Activated B cell treated with CpG ODN at 0.5 μM for 24 hours (primary cell): Measurements from ENCODE around the gene MYO16. TPM values are rescaled to one million over a fixed set of nuclear protein-coding genes. Genes with fewer than 3 reads are reported as not detected.

Experiments used
- ATAC-seq: fragments of 200-7000 bp; cut with Tn5 transposase; one replicate; pipeline ENCODE4 v1.10.0; 2021; ENCODE audit warnings: low read depth, mild to moderate bottlenecking, moderate library complexity
- CTCF ChIA-PET: fragments of 350-600 bp; sonication (Branson Sonifier 250); formaldehyde crosslinking; loops from one replicate; lab custom pipeline; 2021; ENCODE audit warnings: antibody characterized with exemption; lab: Charles Lee
- POLR2A ChIA-PET: fragments of 350-600 bp; sonication (Branson Sonifier 250); formaldehyde crosslinking; loops from one replicate; lab custom pipeline; 2021; ENCODE audit warnings: antibody characterized with exemption; lab: Charles Lee
- DNase-seq: peaks from one replicate; pipeline ENCODE4 v3.0.0; 2022
- H3K27ac Mint-ChIP-seq: one replicate; pipeline ENCODE4 v1.8.0; 2020; ENCODE audit warnings: mixed read lengths
- H3K27me3 Mint-ChIP-seq: one replicate; pipeline ENCODE4 v1.8.0; 2021; ENCODE audit warnings: mixed read lengths
- H3K36me3 Mint-ChIP-seq: one replicate; pipeline ENCODE4 v1.8.0; 2021; ENCODE audit warnings: low read depth, mixed read lengths
- H3K4me1 Mint-ChIP-seq: one replicate; pipeline ENCODE4 v1.8.0; 2021; ENCODE audit warnings: mixed read lengths
- H3K4me3 Mint-ChIP-seq: one replicate; pipeline ENCODE4 v1.8.0; 2020; ENCODE audit warnings: mild to moderate bottlenecking, mixed read lengths
- H3K9me3 Mint-ChIP-seq: one replicate; pipeline ENCODE4 v1.8.0; 2020; ENCODE audit warnings: mixed read lengths
- intact Hi-C: fragments of 100-400 bp; cut with micrococcal nuclease; formaldehyde crosslinking; loops from one replicate; pipeline ENCODE4 v1.15.1; 2024
- total RNA-seq: library from RNA; stranded (reverse); gene quantifications from 2 replicates; pipeline ENCODE4 v1.2.3, GENCODE V29; 2022
- TF ChIP-seq, protein P1 (sequence below): fragments of 200-600 bp; IDR thresholded peaks from one replicate; pipeline ENCODE4 v1.8.0; 2022; ENCODE audit warnings: antibody characterized with exemption, mild to moderate bottlenecking

The MYO16 gene
- total RNA-seq, 1 donor from 2014 or later = not detected

DNA sequence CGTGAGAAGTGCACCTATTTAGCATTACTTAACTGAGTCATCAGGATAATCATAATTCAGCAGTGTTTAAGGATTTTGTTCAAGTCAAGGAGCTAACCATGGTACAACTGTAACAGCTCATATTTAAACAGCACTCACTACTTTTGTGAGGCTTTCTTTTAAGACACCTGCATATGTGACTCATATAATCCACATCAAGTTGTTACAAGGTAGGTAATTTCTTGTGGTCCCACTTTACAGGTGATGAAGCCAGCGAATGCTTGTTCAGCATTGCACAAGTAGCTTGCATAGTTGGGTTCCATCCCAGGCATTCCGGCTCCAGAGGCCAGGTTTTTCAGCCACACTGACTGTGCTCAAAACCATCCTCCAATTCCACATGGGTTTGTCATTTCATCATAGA, 569.2 kb downstream of the MYO16 start:
- POLR2A ChIA-PET = no interaction called here
- no peaks in the 10 kb centered on the region for H3K4me1 Mint-ChIP-seq
- ATAC-seq = no peak
- TF ChIP-seq, protein P1, sequence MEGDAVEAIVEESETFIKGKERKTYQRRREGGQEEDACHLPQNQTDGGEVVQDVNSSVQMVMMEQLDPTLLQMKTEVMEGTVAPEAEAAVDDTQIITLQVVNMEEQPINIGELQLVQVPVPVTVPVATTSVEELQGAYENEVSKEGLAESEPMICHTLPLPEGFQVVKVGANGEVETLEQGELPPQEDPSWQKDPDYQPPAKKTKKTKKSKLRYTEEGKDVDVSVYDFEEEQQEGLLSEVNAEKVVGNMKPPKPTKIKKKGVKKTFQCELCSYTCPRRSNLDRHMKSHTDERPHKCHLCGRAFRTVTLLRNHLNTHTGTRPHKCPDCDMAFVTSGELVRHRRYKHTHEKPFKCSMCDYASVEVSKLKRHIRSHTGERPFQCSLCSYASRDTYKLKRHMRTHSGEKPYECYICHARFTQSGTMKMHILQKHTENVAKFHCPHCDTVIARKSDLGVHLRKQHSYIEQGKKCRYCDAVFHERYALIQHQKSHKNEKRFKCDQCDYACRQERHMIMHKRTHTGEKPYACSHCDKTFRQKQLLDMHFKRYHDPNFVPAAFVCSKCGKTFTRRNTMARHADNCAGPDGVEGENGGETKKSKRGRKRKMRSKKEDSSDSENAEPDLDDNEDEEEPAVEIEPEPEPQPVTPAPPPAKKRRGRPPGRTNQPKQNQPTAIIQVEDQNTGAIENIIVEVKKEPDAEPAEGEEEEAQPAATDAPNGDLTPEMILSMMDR = no peak
- H3K27ac Mint-ChIP-seq = no peak overlapping the region
- peaks cover 9% of the 10 kb centered on the region for H3K27me3 Mint-ChIP-seq
- no peak for DNase-seq
- CTCF ChIA-PET = no interaction called here
- no peaks in the 10 kb centered on the region for H3K36me3 Mint-ChIP-seq
- no peaks in the 10 kb centered on the region for H3K9me3 Mint-ChIP-seq
- H3K4me3 Mint-ChIP-seq = no peak overlapping the region
- intact Hi-C loops = no loop called here

GRCh38 chr13:109199280-109199679, 569.9 kb downstream of the MYO16 start:
- ATAC-seq (no peak), DNase-seq (no peak)
- POLR2A ChIA-PET = no interaction called here
- no peaks in the 10 kb centered on the region for H3K9me3 Mint-ChIP-seq
- H3K4me3 Mint-ChIP-seq = no peak overlapping the region
- intact Hi-C loops = no loop called here
- CTCF ChIA-PET = no interaction called here
- TF ChIP-seq, protein P1 = no peak
- no peak overlapping the region for H3K27ac Mint-ChIP-seq
- no peaks in the 10 kb centered on the region for H3K36me3 Mint-ChIP-seq
- no peaks in the 10 kb centered on the region for H3K4me1 Mint-ChIP-seq
- H3K27me3 Mint-ChIP-seq = peaks cover 9% of the 10 kb centered on the region

GRCh38 chr13:109200556-109200955, 571.1 kb downstream of the MYO16 start:
- no peak overlapping the region for H3K27ac Mint-ChIP-seq
- CTCF ChIA-PET = no interaction called here
- no peaks in the 10 kb centered on the region for H3K9me3 Mint-ChIP-seq
- intact Hi-C loops = no loop called here
- no peaks in the 10 kb centered on the region for H3K36me3 Mint-ChIP-seq
- TF ChIP-seq, protein P1 = no peak
- ATAC-seq (no peak), DNase-seq (no peak)
- peaks cover 7% of the 10 kb centered on the region for H3K27me3 Mint-ChIP-seq
- POLR2A ChIA-PET = no interaction called here
- H3K4me3 Mint-ChIP-seq = no peak overlapping the region
- H3K4me1 Mint-ChIP-seq = no peaks in the 10 kb centered on the region

- TF ChIP-seq, protein P1 = no peak
- no peaks in the 10 kb centered on the region for H3K9me3 Mint-ChIP-seq
Observed at GRCh38 chr13:109203587-109203986, 574.2 kb downstream of the MYO16 start.

DNA sequence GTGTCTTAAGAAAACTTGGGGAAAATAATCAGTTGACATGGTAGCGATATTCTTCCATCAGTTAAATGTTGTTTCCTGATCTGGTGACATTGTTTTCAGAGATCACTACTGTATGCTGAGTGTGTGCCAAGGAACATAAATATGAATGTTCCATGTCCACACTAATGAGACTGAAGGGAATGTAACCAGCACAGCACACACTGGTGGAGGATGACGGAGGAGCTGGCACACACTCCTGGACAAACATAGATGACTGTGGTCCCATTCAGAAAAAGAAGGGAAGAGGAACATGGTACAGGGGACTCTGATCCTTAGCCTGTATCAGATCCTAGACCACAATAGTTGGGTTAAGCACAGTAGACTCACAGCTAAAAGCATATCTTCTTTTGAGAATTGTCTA, 574.8 kb downstream of the MYO16 start:
- CTCF ChIA-PET = no interaction called here
- H3K4me1 Mint-ChIP-seq = no peaks in the 10 kb centered on the region
- H3K36me3 Mint-ChIP-seq = no peaks in the 10 kb centered on the region
- POLR2A ChIA-PET = no interaction called here
- peaks cover 7% of the 10 kb centered on the region for H3K27me3 Mint-ChIP-seq
- no peak overlapping the region for H3K27ac Mint-ChIP-seq
- ATAC-seq (no peak), DNase-seq (no peak)
- no peak overlapping the region for H3K4me3 Mint-ChIP-seq
- TF ChIP-seq, protein P1 = no peak
- H3K9me3 Mint-ChIP-seq = no peaks in the 10 kb centered on the region
- intact Hi-C loops = no loop called here

More at GRCh38 chr13:109203587-109203986, 574.2 kb downstream of the MYO16 start:
- Mint-ChIP-seq H3K27ac (no peak overlapping the region), H3K4me3 (no peak overlapping the region), H3K36me3 (no peaks in the 10 kb centered on the region), H3K27me3 (peaks cover 7% of the 10 kb centered on the region), H3K4me1 (no peaks in the 10 kb centered on the region)
- ATAC-seq (no peak), DNase-seq (no peak)
- intact Hi-C loops = no loop called here
- CTCF ChIA-PET = no interaction called here
- POLR2A ChIA-PET = no interaction called here
